Activated CD4-positive, alpha-beta T cell treated with anti-CD3 and anti-CD28 coated beads, Interleukin-2, amount 50 U/mL, for 1 hour (primary cell): ENCODE data around the gene PPIA.
"Not testable (repeated sequence)": the region's sequence is repeated elsewhere in the genome, so short reads cannot be mapped to it uniquely, and the experiment has no call there.

Experiments used
- DNase-seq: peaks from one replicate; pipeline ENCODE4 v3.0.0-alpha.2; 2020

Gene PPIA

DNA sequence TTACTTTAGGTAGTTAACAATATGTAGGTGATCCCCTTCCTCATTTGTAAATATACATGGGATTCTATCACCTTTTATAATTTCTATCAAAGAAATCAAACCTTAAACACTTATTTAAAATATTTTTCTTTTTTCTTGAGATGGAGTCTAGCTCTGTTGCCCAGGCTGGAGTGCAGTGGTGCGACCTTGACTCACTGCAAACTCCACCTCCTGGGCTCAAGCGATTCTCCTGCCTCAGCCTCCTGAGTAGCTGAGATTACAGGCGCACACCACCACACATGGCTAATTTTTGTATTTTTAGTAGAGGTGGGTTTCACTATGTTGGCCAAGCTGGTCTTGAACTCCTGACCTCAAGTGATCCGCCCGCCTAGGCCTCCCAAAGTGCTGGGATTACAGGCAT lies 47.0 kb downstream of the PPIA start:
- not testable (repeated sequence) for DNase-seq

DNA sequence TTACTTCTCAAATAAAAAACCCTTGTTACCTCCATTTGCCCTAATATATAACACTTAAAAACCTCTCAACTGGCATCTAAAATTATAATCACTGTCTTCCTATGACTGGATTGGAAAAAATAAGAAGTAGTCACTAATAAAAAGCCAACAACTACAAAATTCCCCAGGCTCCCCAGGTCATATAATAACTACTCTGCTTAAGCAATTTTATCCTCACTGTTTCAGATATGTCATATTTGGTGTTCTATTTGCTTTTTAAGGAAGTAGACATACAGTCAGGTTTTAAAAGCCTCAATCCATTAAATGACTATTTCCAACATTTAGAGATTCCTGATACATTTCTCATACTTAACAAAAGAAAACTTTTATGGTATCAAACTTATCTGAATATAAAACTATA lies 49.0 kb downstream of the PPIA start:
- no peak for DNase-seq

DNA sequence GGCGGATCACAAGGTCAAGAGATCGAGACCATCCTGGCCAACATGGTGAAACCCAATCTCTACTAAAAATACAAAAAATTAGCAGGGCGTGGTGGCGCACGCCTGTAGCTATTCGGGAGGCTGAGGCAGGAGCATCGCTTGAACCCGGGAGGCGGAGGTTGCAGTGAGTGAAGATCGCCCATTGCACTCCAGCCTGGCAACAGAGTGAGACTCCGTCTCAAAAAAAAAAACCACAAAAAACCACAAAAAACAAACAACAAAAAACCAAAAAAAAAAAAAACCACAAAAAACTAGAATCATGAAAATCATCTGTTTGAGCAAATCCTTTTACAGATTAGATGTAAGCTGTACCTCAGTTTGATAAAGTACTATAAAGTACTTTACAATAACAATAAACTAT lies 49.9 kb downstream of the PPIA start:
- peak; percentile 24 for DNase-seq

DNA sequence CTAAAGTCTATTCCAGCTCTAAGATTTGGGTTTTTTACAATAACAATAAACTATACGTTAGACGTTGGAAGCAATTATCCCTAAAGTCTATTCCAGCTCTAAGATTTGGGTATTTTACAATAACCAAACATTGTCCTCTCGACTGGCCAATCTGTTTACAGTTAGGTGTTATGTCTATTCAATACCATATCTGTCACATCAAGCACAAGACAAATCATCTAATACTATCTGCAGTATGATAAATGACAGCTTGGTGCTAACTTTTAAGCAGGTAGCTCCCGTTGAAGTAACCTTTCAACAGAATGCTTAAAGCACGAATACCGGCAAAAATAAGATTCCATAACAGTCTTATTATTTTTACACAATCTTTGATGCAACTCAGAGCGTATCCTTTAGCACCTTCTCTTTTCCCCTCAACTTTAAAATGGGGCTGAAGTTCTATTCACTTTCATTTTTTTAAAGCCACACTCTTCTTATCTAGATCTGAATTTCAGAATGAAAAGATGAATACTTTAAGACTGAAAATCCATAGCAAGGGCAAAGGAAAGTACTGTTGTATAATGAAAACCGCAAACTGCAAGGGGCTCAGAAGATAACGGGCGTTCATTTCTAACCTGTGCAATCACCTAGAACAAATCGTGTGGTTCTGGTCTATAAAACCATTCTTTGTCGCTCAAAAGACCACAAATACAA lies 50.5 kb downstream of the PPIA start:
- no peak for DNase-seq

DNA sequence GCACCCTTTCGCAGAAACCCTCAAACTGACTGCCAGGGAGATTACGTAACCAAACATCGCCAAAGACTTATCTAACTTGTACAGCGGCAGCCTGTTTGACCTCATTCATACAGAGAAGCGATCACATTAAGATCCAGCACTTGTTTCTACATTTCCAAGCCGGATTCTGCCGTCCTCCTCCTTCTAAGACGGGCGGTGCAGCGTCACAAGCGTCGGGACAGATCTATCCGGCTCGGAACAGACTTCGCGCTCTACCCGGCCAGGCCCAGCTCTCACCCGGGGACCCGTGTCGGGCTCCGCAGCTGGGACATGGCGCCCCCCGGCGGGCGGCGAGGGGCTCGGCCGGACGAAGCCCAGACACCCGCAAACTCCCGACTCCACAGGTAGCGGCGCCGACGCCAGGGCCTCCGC lies 51.0 kb downstream of the PPIA start:
- peak; percentile 82 for DNase-seq

DNA sequence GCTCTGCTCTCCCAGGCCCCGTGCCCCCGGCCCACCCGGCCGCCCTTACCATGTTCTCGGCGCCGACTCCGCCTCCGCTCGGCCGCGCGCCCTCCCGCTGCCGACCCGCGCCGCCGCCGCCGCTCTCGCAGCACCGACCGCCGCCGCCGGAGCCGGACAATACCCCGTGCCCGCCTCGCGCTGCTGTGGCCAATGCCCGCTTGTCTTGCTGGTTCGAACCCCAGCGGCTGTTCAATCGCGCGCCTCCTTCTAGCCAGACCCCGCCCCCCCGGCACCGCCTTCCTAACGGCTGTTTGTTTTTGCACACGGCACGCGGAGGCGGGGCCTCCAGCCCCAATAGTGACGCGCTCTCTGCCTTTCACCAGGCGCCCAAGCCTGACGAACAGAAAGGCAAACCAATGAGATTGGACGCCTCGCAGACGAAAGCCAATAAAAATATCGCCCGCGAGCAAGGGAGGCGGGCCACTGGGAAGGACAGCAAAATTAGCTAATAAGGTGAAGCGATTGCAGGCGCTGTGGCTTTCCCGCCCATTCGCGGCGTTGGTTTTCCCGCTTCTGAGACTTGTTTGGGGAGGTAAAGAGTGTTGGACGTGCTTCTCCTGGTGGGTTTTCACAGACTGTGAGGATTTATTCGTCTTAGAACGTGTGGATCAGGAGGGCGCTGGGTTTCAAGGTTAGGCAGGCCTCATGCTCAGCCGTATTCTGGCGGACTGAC lies 51.6 kb downstream of the PPIA start, which contains the start of gene H2AZ2:
TSS of gene H2AZ2 (minus strand) at position 168 of the 715 bp plus-strand sequence. CDS start at position 52, 116 bp downstream.
- peak; percentile 100 for DNase-seq

DNA sequence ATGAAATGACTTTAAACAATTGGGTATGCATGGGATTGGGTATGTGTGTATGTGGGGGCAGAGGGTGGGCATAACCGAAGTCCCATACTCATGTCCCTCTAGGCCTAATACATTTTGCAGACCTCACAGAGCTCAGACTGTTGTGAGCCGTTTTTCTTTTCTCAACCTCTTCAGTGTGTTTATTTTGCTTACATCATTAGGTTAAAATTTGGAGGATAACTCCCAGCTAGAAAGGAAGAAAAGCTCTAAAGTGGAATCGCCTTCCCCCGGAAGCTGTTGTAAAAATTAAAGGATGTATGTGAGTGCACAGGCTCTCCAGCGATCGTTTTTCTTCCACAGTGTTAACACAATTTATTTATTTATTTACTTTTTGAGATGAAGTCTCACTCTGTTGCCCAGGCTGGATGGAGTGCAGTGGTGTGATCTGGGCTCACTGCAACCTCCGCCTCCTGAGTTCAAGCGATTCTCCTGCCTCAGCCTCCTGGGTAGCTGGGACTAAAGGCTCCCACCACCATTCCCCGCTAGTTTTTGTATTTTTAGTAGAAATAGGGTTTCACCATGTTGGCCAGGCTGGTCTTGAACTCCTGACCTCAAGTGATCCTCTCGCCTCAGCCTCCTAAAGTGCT lies 52.9 kb downstream of the PPIA start:
- no peak for DNase-seq

DNA sequence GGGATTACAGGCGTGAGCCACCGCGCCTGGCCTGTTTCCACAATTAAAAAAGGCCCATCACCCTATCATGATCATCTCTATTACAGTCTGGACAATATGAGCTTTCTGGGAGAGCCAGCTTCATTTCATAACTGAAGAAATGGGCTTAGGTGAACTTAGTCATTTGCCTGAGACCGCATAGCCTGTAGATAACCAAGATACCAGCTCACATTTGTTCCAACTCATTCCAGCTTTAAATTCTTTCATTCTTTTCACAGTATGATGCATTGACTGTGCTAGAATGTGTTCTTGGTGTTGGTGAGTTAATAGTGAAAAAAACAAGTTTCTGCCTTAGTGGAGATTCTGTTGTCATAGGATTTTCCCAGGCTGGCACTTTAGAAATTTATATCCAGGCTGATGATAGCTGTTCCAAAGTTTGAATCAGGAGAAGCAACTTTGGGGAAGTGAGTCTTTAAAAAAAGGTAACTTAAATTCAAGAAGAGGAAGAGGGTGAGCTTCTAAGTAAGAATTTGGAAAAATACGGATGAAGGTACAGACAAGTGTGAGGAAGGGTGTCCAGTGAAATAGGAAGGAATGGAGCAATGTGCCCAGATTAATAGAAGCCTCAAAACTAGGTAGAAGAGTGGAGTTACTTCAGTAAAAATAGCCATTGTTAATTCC lies 53.5 kb downstream of the PPIA start:
- no peak for DNase-seq

DNA sequence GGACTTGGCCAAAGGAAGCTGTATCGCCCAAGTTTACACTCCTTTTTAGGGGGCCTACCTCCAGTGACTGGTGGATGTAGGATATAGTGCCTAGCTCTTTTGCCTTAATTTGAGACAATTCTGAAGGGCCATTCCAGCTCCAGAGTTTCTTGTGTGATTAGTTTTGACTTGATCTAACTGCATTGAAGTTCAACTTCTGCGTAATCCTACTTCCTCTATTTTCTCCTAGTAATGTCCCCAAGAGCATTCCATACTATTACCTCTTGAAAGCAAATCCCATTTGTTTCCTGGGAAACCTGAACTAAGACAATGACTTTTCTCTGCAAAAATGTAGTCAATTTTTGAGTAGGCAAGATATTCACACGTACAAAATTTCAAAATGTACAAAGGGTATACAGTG lies 56.1 kb downstream of the PPIA start:
- no peak for DNase-seq
